ENCODE results near the gene OR13C4.

- TF ChIP-seq CTCF (IDR thresholded peaks at IDR 0.05; ENCODE audit: insufficient read depth, low read depth, low read length) = no peak
- no peak for TF ChIP-seq EZH2 (IDR thresholded peaks at IDR 0.05; ENCODE audit: insufficient read depth, low read length)
Observed at GRCh38 chr9:104482921-104483570, 44.0 kb downstream of the OR13C4 start.

Measured in astrocyte (in vitro differentiated cells and primary cell).